HepG2 (cell line): ENCODE measurements around the gene HTR6. TPM values are rescaled to one million over a fixed set of nuclear protein-coding genes. Genes with fewer than 3 reads are reported as not detected.
A peak's percentile ranks its signal among the peaks of the same experiment; 100 is the strongest.

Experiments
- ATAC-seq: fragments of 200-7000 bp; cut with Tn5 transposase; 3 replicates; pipeline ENCODE4 v1.9.1; 2020; ENCODE audit warnings: mild to moderate bottlenecking, moderate library complexity
- BruUV-seq: library from RNA; stranded (reverse); fragments of 400-500 nt; replicated peaks from 2 replicates; lab custom pipeline; 2021; lab: Mats Ljungman, UMichigan
- CTCF ChIA-PET: fragments of 300-600 bp; formaldehyde crosslinking; extraction: SDS; loops from one replicate; lab custom pipeline; 2021; ENCODE audit warnings: low total read pairs, inconsistent platforms, low intra/inter-chr PET ratio; lab: Yijun Ruan, JAX
- POLR2A ChIA-PET: fragments of 350-600 bp; sonication (Branson Sonifier 250); formaldehyde crosslinking; loops from one replicate; lab custom pipeline; 2020; ENCODE audit warnings: antibody characterized with exemption, inconsistent platforms; lab: Yijun Ruan, JAX
- DNase-seq: peaks from one replicate; pipeline ENCODE4 v3.0.0-alpha.2; 2015; ENCODE audit warnings: low spot score
- FAIRE-seq: peaks from 3 replicates; lab custom pipeline; 2011; peaks lifted over from hg19 to GRCh38; lab: Jason Lieb, UNC
- H2AFZ ChIP-seq: one replicate; pipeline ENCODE4 v1.6.1; 2011; ENCODE audit warnings: low read length, inconsistent platforms
- H3K27ac ChIP-seq: fragments of 300-600 bp; 3 replicates; pipeline ENCODE4 v1.8.0; 2011; ENCODE audit warnings: mixed run types, mild to moderate bottlenecking, mixed read lengths, low read length, inconsistent platforms; ENCODE audit not compliant: insufficient read depth; ENCODE audit errors: extremely low read length
- H3K27me3 ChIP-seq, 2 experiments: fragments of 200-600 bp in 1 of 2; 2 replicates in 1 of 2; 3 replicates in 1 of 2; pipeline versions ENCODE4 v1.6.0 to v1.8.0; 2011; ENCODE audit warnings: low read length in 2 of 2, mild to moderate bottlenecking in 2 of 2, moderate library complexity in 2 of 2, inconsistent platforms in 1 of 2; ENCODE audit not compliant: insufficient read depth in 2 of 2, control insufficient read depth in 1 of 2
- H3K36me3 ChIP-seq, 2 experiments: fragments of 200-600 bp in 1 of 2; replicated peaks in 1 of 2; 2 replicates in 1 of 2; 3 replicates in 1 of 2; pipeline versions ENCODE4 v1.5.1 to v1.8.0; 2011; ENCODE audit warnings: low read length in 2 of 2, inconsistent platforms in 1 of 2; ENCODE audit not compliant: insufficient read depth in 2 of 2, control insufficient read depth in 1 of 2
- H3K4me1 ChIP-seq: 2 replicates; pipeline ENCODE4 v1.5.1; 2012; ENCODE audit warnings: low read length, inconsistent platforms; ENCODE audit not compliant: insufficient read depth
- H3K4me2 ChIP-seq: 2 replicates; pipeline ENCODE4 v1.6.0; 2011; ENCODE audit warnings: low read depth, low read length, inconsistent platforms
- H3K4me3 ChIP-seq, 3 experiments: fragments of 200-600 bp in 1 of 3; sonication (generic), shearing (Covaris generic) in 1 of 3; replicated peaks in 1 of 3; 2 replicates each; pipeline ENCODE4 v1.5.1; 2011 to 2016; ENCODE audit warnings: low read length in 3 of 3, inconsistent platforms in 2 of 3, low read depth in 2 of 3, mild to moderate bottlenecking in 2 of 3, control low read depth in 1 of 3, mixed read lengths in 1 of 3; ENCODE audit not compliant: insufficient read depth in 1 of 3
- H3K79me2 ChIP-seq: one replicate; pipeline ENCODE4 v1.6.1; 2011; ENCODE audit warnings: low read length, inconsistent platforms; ENCODE audit not compliant: insufficient read depth
- H3K9ac ChIP-seq: 2 replicates; pipeline ENCODE4 v1.6.0; 2011; ENCODE audit warnings: mild to moderate bottlenecking, low read depth, low read length, inconsistent platforms; ENCODE audit not compliant: insufficient read depth
- H3K9me3 ChIP-seq: 2 replicates; pipeline ENCODE4 v1.5.1; 2012; ENCODE audit warnings: mild to moderate bottlenecking, low read length
- H4K20me1 ChIP-seq: 2 replicates; pipeline ENCODE4 v1.6.0; 2011; ENCODE audit warnings: inconsistent platforms, mild to moderate bottlenecking, low read length, moderate library complexity; ENCODE audit not compliant: insufficient read depth
- CTCF ChIP-seq: sonication (generic); formaldehyde crosslinking; IDR thresholded peaks from 2 replicates; pipeline ENCODE4 v1.5.0; 2020; ENCODE audit warnings: mild to moderate bottlenecking, missing genetic modification reagents, moderate library complexity
- FOXC1 ChIP-seq: sonication (generic); formaldehyde crosslinking; IDR thresholded peaks from 2 replicates; pipeline ENCODE4 v1.8.0; 2022; ENCODE audit warnings: mild to moderate bottlenecking, missing genetic modification reagents, borderline replicate concordance
- HMGA1 ChIP-seq: sonication (generic); formaldehyde crosslinking; conservative IDR thresholded peaks from 2 replicates; pipeline ENCODE4 v1.4.0; 2020; ENCODE audit warnings: missing genetic modification reagents
- PCBP2 ChIP-seq: fragments of 200-400 bp; formaldehyde crosslinking; optimal IDR thresholded peaks from 2 replicates; pipeline ENCODE3; 2018; ENCODE audit warnings: low read length, low read depth; ENCODE audit not compliant: poor library complexity, severe bottlenecking
- RFX1 ChIP-seq: fragments of 450-650 bp; IDR thresholded peaks from 2 replicates; pipeline ENCODE4 v1.6.1; 2017
- STAG1 ChIP-seq: sonication (generic); formaldehyde crosslinking; IDR thresholded peaks from 2 replicates; pipeline ENCODE4 v1.4.0; 2020; ENCODE audit warnings: missing genetic modification reagents
- ZNF761 ChIP-seq: sonication (generic); formaldehyde crosslinking; conservative IDR thresholded peaks from 2 replicates; pipeline ENCODE4 v1.4.0; 2020; ENCODE audit warnings: mild to moderate bottlenecking, missing genetic modification reagents
- WGBS: methylation state at CpG from one replicate; pipeline ENCODE4 v1.1.6; 2017; ENCODE audit warnings: low lambda C conversion rate; 5-methylcytosine and 5-hydroxymethylcytosine counted together
- in situ Hi-C: cut with HindIII; loops from 2 replicates; pipeline ENCODE4 v1.10.0; 2017; ENCODE audit warnings: low pct_unique_long_range_greater_than_20kb; ENCODE audit not compliant: extremely low pct_ligation_motif_present
- intact Hi-C: fragments of 100-400 bp; cut with micrococcal nuclease; formaldehyde crosslinking; loops from one replicate; pipeline ENCODE4 v1.10.0; 2022; ENCODE audit not compliant: unreplicated experiment
- polyA plus RNA-seq, 8 experiments: library from polyadenylated mRNA; depleted of rRNA in 3 of 8; stranded (reverse) in 7 of 8; unstranded in 1 of 8; fragments of >200 nt; fragmentation: Illumina TruSeq in 4 of 8; extraction: Trizol in 4 of 8; gene quantifications; 2 replicates each; pipeline versions ENCODE4 v1.2.1 to v1.2.3, GENCODE V29; 2011 to 2016; ENCODE audit warnings: low read depth in 4 of 8, missing spikeins in 1 of 8, mixed read lengths in 1 of 8; ENCODE audit not compliant: insufficient read depth in 1 of 8
- total RNA-seq, 5 experiments: library from RNA; depleted of rRNA; stranded (reverse); fragments of >200 nt; fragmentation: Illumina TruSeq; extraction: Trizol; gene quantifications; 2 replicates each; pipeline ENCODE4 v1.2.3, GENCODE V29; 2016; ENCODE audit warnings: low read depth in 1 of 5
- TF ChIP-seq, protein P1 (sequence below): sonication (generic); formaldehyde crosslinking; IDR thresholded peaks from 2 replicates; pipeline ENCODE4 v1.4.0; 2020; ENCODE audit warnings: mild to moderate bottlenecking, missing genetic modification reagents
- TF ChIP-seq, protein P2 (sequence below): sonication (generic); formaldehyde crosslinking; IDR thresholded peaks from 2 replicates; pipeline ENCODE4 v1.5.1; 2020; ENCODE audit warnings: missing genetic modification reagents, mild to moderate bottlenecking, borderline replicate concordance
- TF ChIP-seq, protein P3 (sequence below): sonication (generic); formaldehyde crosslinking; IDR thresholded peaks from 2 replicates; pipeline ENCODE4 v1.5.1; 2020; ENCODE audit warnings: mild to moderate bottlenecking, missing genetic modification reagents, moderate library complexity

Gene HTR6
- total and polyA plus RNA-seq, 2 of the 13 experiments (the other 11 are each of a cell fraction or from before 2014, with no cell fraction given), result 0.04 TPM; not detected in 1

DNA sequence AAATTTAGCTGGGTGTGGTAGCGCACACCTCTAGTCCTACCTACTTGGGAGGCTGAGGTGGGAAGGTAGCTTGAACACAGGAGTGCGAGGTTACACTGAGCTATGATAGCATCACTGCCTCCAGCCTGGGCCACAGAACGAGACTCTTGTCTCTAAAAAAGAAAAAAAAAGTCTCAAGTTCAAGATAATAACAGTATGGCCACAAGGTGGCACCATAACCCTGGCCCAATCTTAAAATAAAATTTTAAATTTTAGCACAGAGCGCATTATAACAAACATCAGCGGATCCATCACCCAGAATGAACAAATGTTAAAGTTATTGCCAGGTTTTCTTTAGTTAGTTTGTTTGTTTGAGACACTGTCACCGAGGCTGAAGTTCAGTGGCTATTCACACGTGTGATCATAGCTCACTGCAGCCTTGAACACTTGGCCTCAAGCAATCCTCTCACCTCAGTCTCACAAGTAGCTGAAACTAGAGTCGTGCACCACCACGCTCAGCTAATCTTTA lies 2.9 kb upstream of the HTR6 start (continued):
- TF ChIP-seq, protein P1, sequence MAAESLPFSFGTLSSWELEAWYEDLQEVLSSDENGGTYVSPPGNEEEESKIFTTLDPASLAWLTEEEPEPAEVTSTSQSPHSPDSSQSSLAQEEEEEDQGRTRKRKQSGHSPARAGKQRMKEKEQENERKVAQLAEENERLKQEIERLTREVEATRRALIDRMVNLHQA, result no peak
- TF ChIP-seq, protein P2, sequence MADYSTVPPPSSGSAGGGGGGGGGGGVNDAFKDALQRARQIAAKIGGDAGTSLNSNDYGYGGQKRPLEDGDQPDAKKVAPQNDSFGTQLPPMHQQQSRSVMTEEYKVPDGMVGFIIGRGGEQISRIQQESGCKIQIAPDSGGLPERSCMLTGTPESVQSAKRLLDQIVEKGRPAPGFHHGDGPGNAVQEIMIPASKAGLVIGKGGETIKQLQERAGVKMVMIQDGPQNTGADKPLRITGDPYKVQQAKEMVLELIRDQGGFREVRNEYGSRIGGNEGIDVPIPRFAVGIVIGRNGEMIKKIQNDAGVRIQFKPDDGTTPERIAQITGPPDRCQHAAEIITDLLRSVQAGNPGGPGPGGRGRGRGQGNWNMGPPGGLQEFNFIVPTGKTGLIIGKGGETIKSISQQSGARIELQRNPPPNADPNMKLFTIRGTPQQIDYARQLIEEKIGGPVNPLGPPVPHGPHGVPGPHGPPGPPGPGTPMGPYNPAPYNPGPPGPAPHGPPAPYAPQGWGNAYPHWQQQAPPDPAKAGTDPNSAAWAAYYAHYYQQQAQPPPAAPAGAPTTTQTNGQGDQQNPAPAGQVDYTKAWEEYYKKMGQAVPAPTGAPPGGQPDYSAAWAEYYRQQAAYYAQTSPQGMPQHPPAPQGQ (CRISPR knock-in tag), result no peak
- TF ChIP-seq PCBP2 (no peak), CTCF (CRISPR knock-in tag) (peak; percentile 61), STAG1 (CRISPR knock-in tag) (peak; percentile 52)

DNA sequence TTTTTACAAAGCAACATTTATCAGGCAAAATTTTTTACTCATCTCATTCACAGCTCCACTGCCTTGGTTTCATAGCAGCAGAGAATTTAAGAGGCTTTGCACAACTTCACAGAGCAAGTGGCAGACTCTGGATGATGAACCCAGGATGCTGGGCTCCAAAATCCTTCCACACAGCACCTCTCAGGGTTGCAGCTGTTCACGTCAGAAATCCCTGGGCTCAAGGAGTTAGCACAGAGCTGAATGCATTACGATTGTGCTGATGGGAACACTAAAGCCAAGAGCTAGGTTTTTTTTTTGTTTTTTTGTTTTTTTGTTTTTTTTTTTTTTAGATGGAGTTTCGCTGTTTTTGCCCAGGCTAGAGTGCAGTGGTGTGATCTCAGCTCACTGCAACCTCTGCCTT lies 2.4 kb upstream of the HTR6 start:
- Histone ChIP-seq H3K4me3 (no peak overlapping the region), H4K20me1 (no peaks in the 10 kb centered on the region), H3K4me2 (no peak overlapping the region), H3K9me3 (no peaks in the 10 kb centered on the region), H3K79me2 (no peaks in the 10 kb centered on the region), H3K4me1 (peaks cover 21% of the 10 kb centered on the region), H2AFZ (no peak overlapping the region), H3K27ac (no peak overlapping the region), H3K9ac (no peak overlapping the region), H3K36me3 (no peaks in the 10 kb centered on the region), H3K27me3 (peaks cover 8 to 36% of the 10 kb centered on the region in 2 experiments; a peak in 4 of 5 replicates)
- DNase-seq (no peak), ATAC-seq (no peak), FAIRE-seq (no peak)
- 43% methylated on average over 3 of the region's 3 CpGs for WGBS
- intact Hi-C loops, result no loop called here
- POLR2A ChIA-PET, result no interaction called here
- in situ Hi-C loops, result loop anchor here (5.0 kb wide), 1 partner anchor 40 kb away; no protein-coding TSS in a partner anchor
- no TSS peak for BruUV-seq
- CTCF ChIA-PET, result interaction anchor here (1.1 to 2.1 kb wide), 2 partner anchors 42 to 153 kb away, joined by 3 to 9 read pairs; partner anchors contain the start of gene RNF186
- TF ChIP-seq HMGA1 (no peak), ZNF761 (CRISPR knock-in tag) (no peak), FOXC1 (CRISPR knock-in tag) (no peak), RFX1 (no peak)
- TF ChIP-seq, protein P3, sequence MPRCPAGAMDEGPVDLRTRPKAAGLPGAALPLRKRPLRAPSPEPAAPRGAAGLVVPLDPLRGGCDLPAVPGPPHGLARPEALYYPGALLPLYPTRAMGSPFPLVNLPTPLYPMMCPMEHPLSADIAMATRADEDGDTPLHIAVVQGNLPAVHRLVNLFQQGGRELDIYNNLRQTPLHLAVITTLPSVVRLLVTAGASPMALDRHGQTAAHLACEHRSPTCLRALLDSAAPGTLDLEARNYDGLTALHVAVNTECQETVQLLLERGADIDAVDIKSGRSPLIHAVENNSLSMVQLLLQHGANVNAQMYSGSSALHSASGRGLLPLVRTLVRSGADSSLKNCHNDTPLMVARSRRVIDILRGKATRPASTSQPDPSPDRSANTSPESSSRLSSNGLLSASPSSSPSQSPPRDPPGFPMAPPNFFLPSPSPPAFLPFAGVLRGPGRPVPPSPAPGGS (CRISPR knock-in tag), result no peak
